Measurements from ENCODE around the gene R3HDM2. TPM values are rescaled to one million over a fixed set of nuclear protein-coding genes. Genes with fewer than 3 reads are reported as not detected.

Gene R3HDM2
- total RNA-seq, 1 experiment from 2014 or later: 45.4 TPM

DNA sequence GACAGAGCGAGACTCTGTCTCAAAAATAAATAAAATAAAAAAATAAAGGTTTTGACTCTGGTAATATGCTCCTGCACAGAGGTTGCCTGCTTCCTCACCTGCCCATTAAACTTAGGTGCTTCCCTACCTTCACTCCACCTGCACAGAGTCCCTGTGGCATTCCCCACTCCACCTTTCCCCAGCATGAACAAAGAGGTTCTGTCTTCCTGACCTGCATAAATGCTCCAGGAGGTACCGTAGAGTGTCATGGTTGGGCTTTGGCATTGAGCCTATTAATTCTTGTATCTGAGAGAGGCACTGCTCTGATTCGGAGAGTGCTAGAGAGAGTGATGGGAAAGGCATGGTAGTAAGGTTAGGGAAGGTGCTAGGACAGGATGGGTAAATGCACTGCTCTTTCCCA is 42.5 kb upstream of the R3HDM2 start (continued):
- TF ChIP-seq ZNF274 (IDR thresholded peaks at IDR 0.05; ENCODE audit: low read depth, low read length) (no peak), POLR2AphosphoS5 (IDR thresholded peaks at IDR 0.05; ENCODE audit: low read depth, low read length) (no peak), TCF7L2 (IDR thresholded peaks at IDR 0.05; ENCODE audit: borderline replicate concordance, extremely low read depth, insufficient read depth, insufficient read length) (no peak), YY1 (IDR thresholded peaks at IDR 0.05; ENCODE audit: extremely low read depth, insufficient replicate concordance, low read depth, low read length) (no peak), ELF1 (IDR thresholded peaks at IDR 0.05; ENCODE audit: borderline replicate concordance, low read depth) (no peak), FOSL1 (IDR thresholded peaks at IDR 0.05; ENCODE audit: low read depth) (no peak), SP1 (IDR thresholded peaks at IDR 0.05; ENCODE audit: low read depth) (no peak), CBX3 (IDR thresholded peaks at IDR 0.05; ENCODE audit: low read depth) (no peak), ATF3 (IDR thresholded peaks at IDR 0.05) (no peak), POLR2A (IDR thresholded peaks at IDR 0.05; ENCODE audit: borderline replicate concordance, extremely low read depth, insufficient read depth, insufficient read length) (no peak), EZH2phosphoT487 (IDR thresholded peaks at IDR 0.05; ENCODE audit: borderline replicate concordance) (no peak)
- TF ChIP-seq, protein P1, sequence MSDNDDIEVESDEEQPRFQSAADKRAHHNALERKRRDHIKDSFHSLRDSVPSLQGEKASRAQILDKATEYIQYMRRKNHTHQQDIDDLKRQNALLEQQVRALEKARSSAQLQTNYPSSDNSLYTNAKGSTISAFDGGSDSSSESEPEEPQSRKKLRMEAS (IDR thresholded peaks at IDR 0.05): no peak

- ChIA-PET POLR2A (no interaction called here), RAD21 (ENCODE audit: low non-redundant PET in 1 of 2, low total read pairs in 2 of 2, uncharacterized antibody in 2 of 2, unreplicated experiment in 2 of 2) (no interaction called here), CTCF (no interaction called here)
- Histone ChIP-seq H3K4me3 (replicated peaks in 1 of 2; ENCODE audit: low read depth in 1 of 2, low read length in 2 of 2) (no peak overlapping the region), H3K9me2 (ENCODE audit: insufficient read depth) (no peaks in the 10 kb centered on the region), H3K4me2 (ENCODE audit: low read length) (no peak overlapping the region), H3K36me3 (ENCODE audit: control insufficient read depth in 1 of 2, insufficient read depth in 2 of 2, low read length in 2 of 2) (no peaks in the 10 kb centered on the region), H3K27me3 (ENCODE audit: insufficient read depth, low read length) (peaks cover 34% of the 10 kb centered on the region), H2AFZ (ENCODE audit: low read depth, low read length, poor library complexity, severe bottlenecking) (no peak overlapping the region), H3K79me2 (ENCODE audit: insufficient read depth, low read length) (no peaks in the 10 kb centered on the region), H3K4me1 (ENCODE audit: control insufficient read depth in 1 of 2, insufficient read depth in 2 of 2, low read length in 2 of 2) (0 out of 4 replicates have a peak, but pooled peaks cover 0 to 4% of the 10 kb centered on the region in 2 experiments), H3K9me3 (ENCODE audit: control insufficient read depth in 1 of 2, insufficient read depth in 1 of 2, low read depth in 1 of 2, low read length in 2 of 2) (no peaks in the 10 kb centered on the region), H3K27ac (ENCODE audit: low read depth, low read length) (no peak overlapping the region), H4K20me1 (ENCODE audit: insufficient read depth) (no peaks in the 10 kb centered on the region), H3K9ac (ENCODE audit: low read length) (no peak overlapping the region)
- ATAC-seq (no peak), DNase-seq (ENCODE audit: low read depth, low spot score) (no peak)
- BruUV-seq (replicated peaks): no TSS peak
- intact Hi-C loops (cut with micrococcal nuclease): no loop called here
- TF ChIP-seq ZFX (IDR thresholded peaks at IDR 0.05): no peak
- no peak for TF ChIP-seq CEBPB (IDR thresholded peaks at IDR 0.05; ENCODE audit: low read depth)
- no peak for TF ChIP-seq POLR2AphosphoS5 (IDR thresholded peaks at IDR 0.05; ENCODE audit: low read depth, low read length)
- no peak for TF ChIP-seq JUND (IDR thresholded peaks at IDR 0.05)
- no peak for TF ChIP-seq TCF7L2 (IDR thresholded peaks at IDR 0.05; ENCODE audit: borderline replicate concordance, extremely low read depth, insufficient read depth, insufficient read length)
- TF ChIP-seq, protein P1 (IDR thresholded peaks at IDR 0.05): no peak
- TF ChIP-seq, protein P2, sequence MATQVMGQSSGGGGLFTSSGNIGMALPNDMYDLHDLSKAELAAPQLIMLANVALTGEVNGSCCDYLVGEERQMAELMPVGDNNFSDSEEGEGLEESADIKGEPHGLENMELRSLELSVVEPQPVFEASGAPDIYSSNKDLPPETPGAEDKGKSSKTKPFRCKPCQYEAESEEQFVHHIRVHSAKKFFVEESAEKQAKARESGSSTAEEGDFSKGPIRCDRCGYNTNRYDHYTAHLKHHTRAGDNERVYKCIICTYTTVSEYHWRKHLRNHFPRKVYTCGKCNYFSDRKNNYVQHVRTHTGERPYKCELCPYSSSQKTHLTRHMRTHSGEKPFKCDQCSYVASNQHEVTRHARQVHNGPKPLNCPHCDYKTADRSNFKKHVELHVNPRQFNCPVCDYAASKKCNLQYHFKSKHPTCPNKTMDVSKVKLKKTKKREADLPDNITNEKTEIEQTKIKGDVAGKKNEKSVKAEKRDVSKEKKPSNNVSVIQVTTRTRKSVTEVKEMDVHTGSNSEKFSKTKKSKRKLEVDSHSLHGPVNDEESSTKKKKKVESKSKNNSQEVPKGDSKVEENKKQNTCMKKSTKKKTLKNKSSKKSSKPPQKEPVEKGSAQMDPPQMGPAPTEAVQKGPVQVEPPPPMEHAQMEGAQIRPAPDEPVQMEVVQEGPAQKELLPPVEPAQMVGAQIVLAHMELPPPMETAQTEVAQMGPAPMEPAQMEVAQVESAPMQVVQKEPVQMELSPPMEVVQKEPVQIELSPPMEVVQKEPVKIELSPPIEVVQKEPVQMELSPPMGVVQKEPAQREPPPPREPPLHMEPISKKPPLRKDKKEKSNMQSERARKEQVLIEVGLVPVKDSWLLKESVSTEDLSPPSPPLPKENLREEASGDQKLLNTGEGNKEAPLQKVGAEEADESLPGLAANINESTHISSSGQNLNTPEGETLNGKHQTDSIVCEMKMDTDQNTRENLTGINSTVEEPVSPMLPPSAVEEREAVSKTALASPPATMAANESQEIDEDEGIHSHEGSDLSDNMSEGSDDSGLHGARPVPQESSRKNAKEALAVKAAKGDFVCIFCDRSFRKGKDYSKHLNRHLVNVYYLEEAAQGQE (IDR thresholded peaks at IDR 0.05; ENCODE audit: low read depth): no peak
- TF ChIP-seq POLR2A (IDR thresholded peaks at IDR 0.05; ENCODE audit: borderline replicate concordance, extremely low read depth, insufficient read depth, insufficient read length): no peak
- TF ChIP-seq, protein P3, sequence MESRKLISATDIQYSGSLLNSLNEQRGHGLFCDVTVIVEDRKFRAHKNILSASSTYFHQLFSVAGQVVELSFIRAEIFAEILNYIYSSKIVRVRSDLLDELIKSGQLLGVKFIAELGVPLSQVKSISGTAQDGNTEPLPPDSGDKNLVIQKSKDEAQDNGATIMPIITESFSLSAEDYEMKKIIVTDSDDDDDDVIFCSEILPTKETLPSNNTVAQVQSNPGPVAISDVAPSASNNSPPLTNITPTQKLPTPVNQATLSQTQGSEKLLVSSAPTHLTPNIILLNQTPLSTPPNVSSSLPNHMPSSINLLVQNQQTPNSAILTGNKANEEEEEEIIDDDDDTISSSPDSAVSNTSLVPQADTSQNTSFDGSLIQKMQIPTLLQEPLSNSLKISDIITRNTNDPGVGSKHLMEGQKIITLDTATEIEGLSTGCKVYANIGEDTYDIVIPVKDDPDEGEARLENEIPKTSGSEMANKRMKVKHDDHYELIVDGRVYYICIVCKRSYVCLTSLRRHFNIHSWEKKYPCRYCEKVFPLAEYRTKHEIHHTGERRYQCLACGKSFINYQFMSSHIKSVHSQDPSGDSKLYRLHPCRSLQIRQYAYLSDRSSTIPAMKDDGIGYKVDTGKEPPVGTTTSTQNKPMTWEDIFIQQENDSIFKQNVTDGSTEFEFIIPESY (IDR thresholded peaks at IDR 0.05; ENCODE audit: extremely low read depth, insufficient replicate concordance, low read length): no peak
- no peak for TF ChIP-seq FOSL1 (IDR thresholded peaks at IDR 0.05; ENCODE audit: low read depth)
- TF ChIP-seq EZH2 (IDR thresholded peaks at IDR 0.05): no peak
- TF ChIP-seq CBX3 (IDR thresholded peaks at IDR 0.05; ENCODE audit: low read depth): no peak
- no peak for TF ChIP-seq RAD21 (IDR thresholded peaks at IDR 0.05; ENCODE audit: low read depth)
Observed at GRCh38 chr12:57472391-57472790, 41.5 kb upstream of the R3HDM2 start.

Measured in HCT116 (cell line).